Measurements from ENCODE around the gene ATP2A2. TPM values are rescaled to one million over a fixed set of nuclear protein-coding genes. Genes with fewer than 3 reads are reported as not detected.
A peak's percentile ranks its signal among the peaks of the same experiment; 100 is the strongest.

The ATP2A2 gene
- total RNA-seq, 4 donors from 2014 or later, result 118 to 233 (median 163) TPM

DNA sequence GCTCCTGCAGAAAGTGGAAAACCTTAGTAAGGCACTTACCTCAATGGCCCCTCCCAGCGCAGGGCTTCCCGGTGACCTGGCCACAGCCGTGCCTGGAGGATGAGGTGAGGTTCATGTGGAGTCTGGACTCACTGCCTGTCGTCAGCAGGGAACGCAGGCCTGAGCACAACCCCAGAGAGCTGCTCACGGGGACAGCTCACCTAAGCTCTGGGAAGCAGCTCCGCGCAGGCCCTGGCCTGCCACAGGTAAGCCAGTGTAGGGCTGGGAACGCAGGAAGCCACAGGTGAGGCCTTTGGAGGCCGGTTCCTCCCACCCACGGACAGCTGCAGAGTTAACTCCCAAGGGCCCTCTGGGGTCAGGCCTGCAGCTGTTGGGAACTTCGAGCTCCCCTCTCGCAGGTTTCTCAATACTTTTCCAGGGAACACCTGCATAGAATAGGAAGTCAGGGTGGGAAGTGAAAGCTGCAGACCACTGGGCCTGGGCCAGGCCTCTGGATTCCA is 89.7 kb downstream of the ATP2A2 start:
- Histone ChIP-seq H3K36me3 (peaks cover 0 to 57% of the 10 kb centered on the region in 2 donors), H3K9me3 (no peaks in the 10 kb centered on the region), H3K27me3 (no peaks in the 10 kb centered on the region), H3K4me3 (no peak overlapping the region), H3K4me1 (peaks cover 0 to 76% (median 27%) of the 10 kb centered on the region in 3 donors), H3K27ac (no peak overlapping the region)
- WGBS, 2 donors (ENCODE audit: low coverage in 1 of 2), result no CpG with 5 or more reads among the region's 13 CpGs
- TF ChIP-seq POLR2AphosphoS5 (IDR thresholded peaks at IDR 0.05) (no peak), EP300 (IDR thresholded peaks at IDR 0.05) (no peak), POLR2A (IDR thresholded peaks at IDR 0.05) (no peak)
- TF ChIP-seq, protein P1, sequence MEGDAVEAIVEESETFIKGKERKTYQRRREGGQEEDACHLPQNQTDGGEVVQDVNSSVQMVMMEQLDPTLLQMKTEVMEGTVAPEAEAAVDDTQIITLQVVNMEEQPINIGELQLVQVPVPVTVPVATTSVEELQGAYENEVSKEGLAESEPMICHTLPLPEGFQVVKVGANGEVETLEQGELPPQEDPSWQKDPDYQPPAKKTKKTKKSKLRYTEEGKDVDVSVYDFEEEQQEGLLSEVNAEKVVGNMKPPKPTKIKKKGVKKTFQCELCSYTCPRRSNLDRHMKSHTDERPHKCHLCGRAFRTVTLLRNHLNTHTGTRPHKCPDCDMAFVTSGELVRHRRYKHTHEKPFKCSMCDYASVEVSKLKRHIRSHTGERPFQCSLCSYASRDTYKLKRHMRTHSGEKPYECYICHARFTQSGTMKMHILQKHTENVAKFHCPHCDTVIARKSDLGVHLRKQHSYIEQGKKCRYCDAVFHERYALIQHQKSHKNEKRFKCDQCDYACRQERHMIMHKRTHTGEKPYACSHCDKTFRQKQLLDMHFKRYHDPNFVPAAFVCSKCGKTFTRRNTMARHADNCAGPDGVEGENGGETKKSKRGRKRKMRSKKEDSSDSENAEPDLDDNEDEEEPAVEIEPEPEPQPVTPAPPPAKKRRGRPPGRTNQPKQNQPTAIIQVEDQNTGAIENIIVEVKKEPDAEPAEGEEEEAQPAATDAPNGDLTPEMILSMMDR (IDR thresholded peaks at IDR 0.05), result no peak
- no peak for ATAC-seq

DNA sequence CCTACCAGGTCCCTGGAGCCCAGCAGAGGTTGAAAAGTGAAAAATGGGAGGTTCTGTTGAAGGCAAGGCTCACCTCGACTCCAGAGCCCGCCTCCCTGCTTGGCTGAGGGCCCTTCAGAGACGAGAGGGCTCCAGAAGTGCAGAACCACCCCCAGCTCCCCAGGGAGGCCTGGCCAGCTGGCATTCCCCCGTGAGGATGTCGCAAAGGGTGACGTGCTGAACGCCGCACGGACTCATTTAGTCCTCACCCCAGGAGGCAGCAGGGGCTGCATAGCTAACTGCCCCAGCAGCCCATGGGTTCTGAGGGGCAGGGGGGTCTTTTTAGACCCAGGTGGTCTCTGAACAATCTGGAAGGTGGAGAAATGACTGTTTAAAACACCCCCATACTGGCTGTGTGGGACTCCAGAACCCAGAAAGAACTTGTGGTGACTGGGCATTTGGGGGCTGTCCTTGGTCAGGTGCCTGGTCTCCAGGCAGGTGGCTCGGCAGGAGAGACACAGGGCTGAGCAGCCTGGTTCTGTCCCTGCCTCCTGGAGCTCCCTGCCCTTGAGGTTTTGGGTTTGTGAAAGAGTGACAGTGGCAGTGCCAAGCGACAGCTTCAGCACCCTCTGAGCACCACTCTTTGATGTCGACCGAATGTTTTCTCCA is 90.5 kb downstream of the ATP2A2 start:
- Histone ChIP-seq H3K4me3 (no peak overlapping the region), H3K36me3 (peaks cover 0 to 64% of the 10 kb centered on the region in 2 donors), H3K27me3 (no peaks in the 10 kb centered on the region), H3K4me1 (peaks cover 0 to 68% (median 27%) of the 10 kb centered on the region in 3 donors), H3K9me3 (no peaks in the 10 kb centered on the region), H3K27ac (peak overlapping the region in 1 of 4 donors; percentile 67)
- no CpG with 5 or more reads among the region's 13 CpGs for WGBS, 2 donors (ENCODE audit: low coverage in 1 of 2)
- no peak for ATAC-seq
- TF ChIP-seq EP300 (IDR thresholded peaks at IDR 0.05) (no peak), POLR2AphosphoS5 (IDR thresholded peaks at IDR 0.05) (no peak), POLR2A (IDR thresholded peaks at IDR 0.05) (no peak)

DNA sequence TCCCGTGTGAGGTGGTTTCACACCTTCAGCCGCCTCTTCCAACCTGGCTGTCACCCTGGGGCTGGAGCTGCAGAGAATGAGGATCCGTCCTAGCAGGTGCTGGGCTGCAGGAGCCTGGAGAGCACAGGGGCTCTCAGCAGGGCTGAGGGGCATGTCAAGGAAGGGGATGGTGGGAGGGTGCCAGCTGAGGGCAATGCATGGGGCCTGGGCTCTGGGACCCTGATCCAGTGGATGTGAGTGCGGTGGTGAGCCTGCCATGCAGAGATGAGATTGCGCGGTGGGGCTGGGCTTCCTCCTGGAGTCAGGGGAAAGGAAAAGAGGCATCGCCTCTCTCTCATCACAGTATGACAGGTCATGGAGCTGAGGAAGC is 91.0 kb downstream of the ATP2A2 start:
- ATAC-seq, result no peak
- TF ChIP-seq, protein P1 (IDR thresholded peaks at IDR 0.05), result no peak
- TF ChIP-seq POLR2A (IDR thresholded peaks at IDR 0.05) (no peak), EP300 (IDR thresholded peaks at IDR 0.05) (no peak), POLR2AphosphoS5 (IDR thresholded peaks at IDR 0.05) (no peak)
- WGBS, 2 donors (ENCODE audit: low coverage in 1 of 2), result 80 to 82% methylated on average over 2 to 3 of the region's 7 CpGs
- no peaks in the 10 kb centered on the region for H3K9me3 ChIP-seq
- peaks cover 0 to 69% of the 10 kb centered on the region in 2 donors for H3K36me3 ChIP-seq
- H3K4me1 ChIP-seq, result peaks cover 0 to 63% (median 27%) of the 10 kb centered on the region in 3 donors
- H3K27me3 ChIP-seq, result no peaks in the 10 kb centered on the region
- H3K4me3 ChIP-seq, result no peak overlapping the region
- H3K27ac ChIP-seq, result peak overlapping the region in 2 of 4 donors; percentile 49 to 67

DNA sequence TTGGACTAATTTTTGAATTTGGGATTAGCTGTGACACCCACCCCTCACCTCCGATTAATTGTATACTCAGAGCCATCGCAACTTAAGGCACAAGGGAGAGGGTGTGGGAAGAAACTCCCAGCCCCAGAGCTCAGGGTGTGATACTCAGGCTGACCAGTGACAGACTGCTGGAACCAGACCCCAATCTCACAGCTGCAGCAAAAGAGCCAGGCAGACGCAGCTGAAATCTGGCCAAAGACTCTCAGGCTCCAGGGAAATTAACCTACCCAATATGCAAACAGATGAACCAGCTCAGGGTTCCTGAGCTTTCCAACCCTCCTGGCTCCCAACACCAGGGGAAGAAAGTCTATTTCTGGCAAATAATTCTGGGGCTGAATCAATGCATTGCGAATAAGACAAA is 92.0 kb downstream of the ATP2A2 start:
- Histone ChIP-seq H3K4me1 (peaks cover 0 to 54% (median 27%) of the 10 kb centered on the region in 3 donors), H3K9me3 (no peaks in the 10 kb centered on the region), H3K27me3 (no peaks in the 10 kb centered on the region), H3K27ac (peak overlapping the region in 3 of 4 donors; percentile 49 to 67 (median 63)), H3K4me3 (no peak overlapping the region), H3K36me3 (peaks cover 0 to 79% of the 10 kb centered on the region in 2 donors)
- WGBS, 2 donors (ENCODE audit: low coverage in 1 of 2), result 11 to 33% methylated on average over 3 of the region's 4 CpGs
- peak; percentile 66 for ATAC-seq
- TF ChIP-seq POLR2AphosphoS5 (IDR thresholded peaks at IDR 0.05), result no peak
- TF ChIP-seq, protein P1 (IDR thresholded peaks at IDR 0.05), result peak in 2 of 4 experiments; percentile 14 to 21
- no peak for TF ChIP-seq EP300 (IDR thresholded peaks at IDR 0.05)
- no peak for TF ChIP-seq POLR2A (IDR thresholded peaks at IDR 0.05)

DNA sequence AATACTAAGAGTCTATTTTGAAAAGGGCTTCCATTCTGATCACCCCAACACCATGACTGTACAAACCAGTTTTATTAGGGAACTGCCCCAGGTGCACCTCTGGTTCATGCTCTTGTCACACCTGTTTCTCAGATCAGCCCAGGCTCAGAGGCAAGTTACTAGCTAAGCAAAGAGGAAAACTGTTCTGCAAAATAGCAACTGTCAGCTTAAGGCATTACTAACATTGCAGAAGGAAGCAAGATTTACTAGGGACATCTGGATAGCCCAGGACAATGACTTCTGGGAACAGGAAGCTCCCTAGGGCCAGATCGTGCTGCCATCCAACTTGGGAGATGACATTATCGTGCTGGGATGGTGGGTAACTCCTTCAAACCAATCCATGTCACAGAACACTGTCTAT is 92.4 kb downstream of the ATP2A2 start:
- H3K4me3 ChIP-seq, result no peak overlapping the region
- peaks cover 0 to 54% (median 27%) of the 10 kb centered on the region in 3 donors for H3K4me1 ChIP-seq
- 17 to 56% methylated on average over 2 of the region's 2 CpGs for WGBS, 2 donors (ENCODE audit: low coverage in 1 of 2)
- no peak for ATAC-seq
- no peaks in the 10 kb centered on the region for H3K27me3 ChIP-seq
- TF ChIP-seq POLR2AphosphoS5 (IDR thresholded peaks at IDR 0.05), result no peak
- TF ChIP-seq EP300 (IDR thresholded peaks at IDR 0.05), result no peak
- no peak for TF ChIP-seq POLR2A (IDR thresholded peaks at IDR 0.05)
- TF ChIP-seq, protein P1 (IDR thresholded peaks at IDR 0.05), result no peak
- H3K36me3 ChIP-seq, result peaks cover 0 to 83% of the 10 kb centered on the region in 2 donors
- no peaks in the 10 kb centered on the region for H3K9me3 ChIP-seq
- peak overlapping the region in 3 of 4 donors; percentile 49 to 67 (median 63) for H3K27ac ChIP-seq
